Activated naive CD4-positive, alpha-beta T cell treated with anti-CD3 and anti-CD28 coated beads, Interleukin-2, amount 10 ng/mL, durations not matched to agents 7 days and 5 days (primary cell): ENCODE data around the gene NUDCD3.
A peak's percentile ranks its signal among the peaks of the same experiment; 100 is the strongest.

ENCODE experiments used
- CTCF ChIA-PET: fragments of 350-600 bp; sonication (Branson Sonifier 250); formaldehyde crosslinking; loops from one replicate; lab custom pipeline; 2021; ENCODE audit warnings: antibody characterized with exemption; lab: Charles Lee
- DNase-seq: peaks from one replicate; pipeline ENCODE4 v3.0.0-alpha.2; 2020
- H3K27ac Mint-ChIP-seq: one replicate; pipeline ENCODE4 v1.8.0; 2021; ENCODE audit warnings: mild to moderate bottlenecking, moderate library complexity, mixed read lengths
- H3K27me3 Mint-ChIP-seq: one replicate; pipeline ENCODE4 v1.8.0; 2021; ENCODE audit warnings: mild to moderate bottlenecking, mixed read lengths
- H3K36me3 Mint-ChIP-seq: one replicate; pipeline ENCODE4 v1.8.0; 2021; ENCODE audit warnings: mixed read lengths
- H3K4me1 Mint-ChIP-seq: one replicate; pipeline ENCODE4 v1.8.0; 2021; ENCODE audit warnings: mixed read lengths
- H3K4me3 Mint-ChIP-seq: one replicate; pipeline ENCODE4 v1.8.0; 2021; ENCODE audit warnings: mild to moderate bottlenecking, moderate library complexity, mixed read lengths
- H3K9me3 Mint-ChIP-seq: one replicate; pipeline ENCODE4 v1.8.0; 2021; ENCODE audit warnings: mixed read lengths

NUDCD3 gene

DNA sequence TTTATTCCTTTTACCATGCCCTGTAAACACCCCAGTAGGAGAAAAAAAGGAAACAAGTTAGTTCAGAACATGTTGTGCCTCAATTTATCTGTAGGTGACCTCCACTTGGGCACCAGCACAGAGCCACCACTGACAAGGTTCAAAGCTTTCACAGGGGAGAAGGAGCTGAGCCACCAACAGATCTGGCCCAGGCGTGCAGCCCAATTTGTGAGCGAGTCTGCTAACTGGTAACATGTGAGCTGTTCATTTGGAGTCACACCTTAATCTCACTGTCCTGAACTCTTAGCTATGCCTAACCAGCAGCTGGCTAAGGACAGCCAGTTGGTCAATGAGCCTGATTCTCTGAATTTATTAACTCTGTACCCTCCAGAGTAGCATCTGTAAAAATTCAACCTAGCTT, 86.7 kb downstream of the NUDCD3 start:
- H3K27me3 Mint-ChIP-seq = no peaks in the 10 kb centered on the region
- no peak overlapping the region for H3K27ac Mint-ChIP-seq
- DNase-seq = no peak
- H3K4me3 Mint-ChIP-seq = no peak overlapping the region
- H3K4me1 Mint-ChIP-seq = no peaks in the 10 kb centered on the region
- no peaks in the 10 kb centered on the region for H3K9me3 Mint-ChIP-seq
- H3K36me3 Mint-ChIP-seq = peaks cover 26% of the 10 kb centered on the region
- CTCF ChIA-PET = interaction anchor here (0.6 to 1.5 kb wide), 3 partner anchors 71 to 269 kb away, joined by 3 read pairs; no protein-coding TSS in a partner anchor

DNA sequence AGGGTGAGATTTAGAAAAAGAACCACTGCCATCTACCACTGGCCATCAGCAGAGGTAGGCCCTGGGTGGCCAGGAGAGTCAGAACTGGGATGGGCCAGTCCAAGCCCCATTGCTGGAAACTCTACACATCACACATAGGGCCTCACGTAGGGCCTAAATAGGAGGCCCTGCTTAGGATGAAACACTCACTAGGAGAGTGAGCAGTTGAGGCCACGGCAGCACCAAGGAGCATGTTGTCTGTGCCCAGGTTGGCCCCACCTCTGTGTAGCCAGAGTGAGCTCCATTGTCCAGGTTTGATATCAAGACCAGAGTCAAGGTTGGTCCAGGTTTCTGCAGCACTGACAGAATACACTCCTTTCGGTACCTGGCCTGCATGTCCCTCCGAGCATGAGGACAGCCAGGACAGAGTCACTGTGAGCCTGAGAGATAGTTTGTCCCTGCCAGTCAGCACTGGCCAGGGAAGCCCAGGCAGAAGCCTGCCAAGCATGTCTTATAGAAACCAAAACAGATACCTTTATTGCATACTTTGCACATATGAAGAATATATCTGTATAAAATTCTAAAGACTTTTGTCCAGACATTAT, 87.2 kb downstream of the NUDCD3 start:
- Mint-ChIP-seq H3K27ac (no peak overlapping the region), H3K4me1 (no peaks in the 10 kb centered on the region), H3K9me3 (no peaks in the 10 kb centered on the region), H3K4me3 (no peak overlapping the region), H3K27me3 (no peaks in the 10 kb centered on the region), H3K36me3 (peaks cover 30% of the 10 kb centered on the region)
- DNase-seq = no peak
- CTCF ChIA-PET = interaction anchor here (1.3 kb wide), 1 partner anchor 162 kb away, joined by 3 read pairs; no protein-coding TSS in a partner anchor

DNA sequence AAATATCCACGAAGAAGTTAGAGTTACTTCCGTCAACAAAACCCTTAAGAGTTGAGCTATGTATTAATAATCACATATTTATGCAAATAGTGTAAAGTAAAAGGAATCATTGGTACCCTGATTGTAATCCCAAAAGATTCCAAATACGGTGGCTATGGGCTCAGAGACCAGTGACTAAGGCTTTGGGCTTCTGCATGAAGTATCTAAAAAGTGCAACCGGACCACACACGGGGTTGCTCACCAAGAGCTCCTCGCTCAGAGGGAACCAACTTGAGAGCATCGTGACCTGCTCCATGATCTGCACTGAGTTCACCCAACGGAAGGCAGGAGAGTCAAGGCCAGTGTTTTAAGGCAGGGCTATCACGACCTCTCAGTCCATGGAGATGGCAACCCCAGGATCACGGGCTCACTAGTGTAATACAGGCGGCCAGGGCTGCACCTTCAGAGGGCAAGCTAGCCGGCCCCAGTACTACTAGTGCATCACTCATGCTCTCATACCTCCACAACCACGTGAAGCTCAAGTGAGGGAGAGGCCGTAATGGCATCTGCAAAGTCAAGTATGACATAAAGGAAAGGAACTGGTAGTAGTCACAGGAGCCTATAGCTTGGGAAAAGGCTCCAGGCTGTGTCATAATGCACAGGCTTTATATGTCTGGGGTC, 87.9 kb downstream of the NUDCD3 start:
- CTCF ChIA-PET = interaction anchor here (0.5 kb wide), 1 partner anchor 75 kb away, joined by 3 read pairs; no protein-coding TSS in a partner anchor
- no peak for DNase-seq
- H3K9me3 Mint-ChIP-seq = no peaks in the 10 kb centered on the region
- H3K27me3 Mint-ChIP-seq = no peaks in the 10 kb centered on the region
- H3K4me1 Mint-ChIP-seq = no peaks in the 10 kb centered on the region
- no peak overlapping the region for H3K4me3 Mint-ChIP-seq
- no peak overlapping the region for H3K27ac Mint-ChIP-seq
- peaks cover 34% of the 10 kb centered on the region for H3K36me3 Mint-ChIP-seq

DNA sequence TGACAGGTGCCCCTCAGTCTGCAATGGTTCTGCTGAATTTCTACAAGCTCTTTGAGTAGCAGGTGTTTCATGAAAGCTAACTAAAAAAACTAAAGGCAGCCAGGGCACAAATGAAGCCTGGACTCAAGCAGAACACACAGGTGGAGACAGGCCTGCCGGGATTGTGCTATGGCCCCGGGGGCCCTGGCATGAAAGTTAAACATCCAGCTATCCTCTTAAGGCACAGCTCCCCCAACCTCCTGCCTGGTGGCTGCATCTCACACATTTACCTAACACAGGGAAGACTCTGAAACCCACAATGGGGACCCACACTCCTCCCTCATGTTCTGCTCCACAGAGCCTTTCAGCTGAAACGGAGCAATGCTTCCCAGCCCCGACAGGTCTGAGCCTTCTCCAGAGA, 88.8 kb downstream of the NUDCD3 start:
- no peaks in the 10 kb centered on the region for H3K4me1 Mint-ChIP-seq
- H3K36me3 Mint-ChIP-seq = peaks cover 34% of the 10 kb centered on the region
- no peak for DNase-seq
- H3K27me3 Mint-ChIP-seq = no peaks in the 10 kb centered on the region
- no peak overlapping the region for H3K4me3 Mint-ChIP-seq
- no peak overlapping the region for H3K27ac Mint-ChIP-seq
- no peaks in the 10 kb centered on the region for H3K9me3 Mint-ChIP-seq
- CTCF ChIA-PET = no interaction called here

DNA sequence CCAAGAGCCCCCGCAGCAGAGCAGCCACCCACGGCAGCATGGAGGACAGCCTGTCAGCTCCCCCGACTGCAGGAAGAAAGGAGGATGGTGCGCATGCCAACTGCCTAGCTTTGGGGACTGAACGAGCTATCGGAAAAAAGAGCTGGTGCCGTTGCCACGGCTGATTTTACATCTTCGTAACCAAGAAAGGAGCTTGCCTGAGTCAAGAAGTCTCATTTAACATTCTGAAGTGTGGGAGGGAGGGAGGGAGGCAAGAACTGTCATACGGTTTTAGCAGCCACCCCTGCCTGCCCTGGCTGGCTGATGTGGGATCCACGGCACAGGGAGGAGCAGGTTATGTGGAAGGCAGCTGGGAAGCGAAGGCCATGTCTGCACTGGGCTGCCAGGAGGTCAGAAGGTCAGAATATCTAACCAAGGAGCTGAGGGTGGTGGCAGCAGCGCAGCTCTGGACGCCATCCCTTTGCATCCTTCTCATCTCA, 90.4 kb downstream of the NUDCD3 start:
- no peaks in the 10 kb centered on the region for H3K9me3 Mint-ChIP-seq
- no peak overlapping the region for H3K4me3 Mint-ChIP-seq
- H3K36me3 Mint-ChIP-seq = peaks cover 38% of the 10 kb centered on the region
- peak overlapping the region; percentile 28 for H3K27ac Mint-ChIP-seq
- CTCF ChIA-PET = no interaction called here
- H3K27me3 Mint-ChIP-seq = no peaks in the 10 kb centered on the region
- H3K4me1 Mint-ChIP-seq = no peaks in the 10 kb centered on the region
- DNase-seq = no peak

DNA sequence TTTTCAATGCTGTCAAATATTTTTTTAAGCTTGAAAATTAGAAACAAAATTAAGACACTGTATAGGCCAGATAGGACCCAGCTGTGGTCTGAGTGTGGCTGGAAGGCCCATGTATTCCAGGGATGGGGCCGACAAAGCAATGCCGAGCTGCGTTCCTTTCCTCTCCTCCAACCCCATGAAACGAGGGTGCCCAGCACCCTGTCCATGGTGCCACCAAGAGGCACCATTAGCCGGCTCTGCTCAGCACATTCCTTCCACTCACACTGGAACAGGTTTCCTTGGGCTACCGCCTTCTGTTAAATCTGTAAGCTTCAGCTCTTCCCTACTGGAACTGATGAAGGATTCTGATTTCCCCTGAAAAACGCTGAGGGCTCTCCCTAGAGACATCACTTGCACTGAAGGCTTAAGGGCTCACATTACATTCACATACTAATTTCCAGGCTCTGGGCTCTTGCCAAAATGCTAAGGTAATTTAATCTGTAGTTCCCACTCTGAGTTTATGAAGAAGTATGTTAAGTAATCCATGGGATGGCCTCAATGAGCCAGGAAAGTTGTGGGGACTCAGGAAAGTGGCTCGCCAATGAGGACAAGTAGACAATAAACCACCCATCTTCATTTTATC, 91.4 kb downstream of the NUDCD3 start:
- H3K4me1 Mint-ChIP-seq = no peaks in the 10 kb centered on the region
- H3K27me3 Mint-ChIP-seq = no peaks in the 10 kb centered on the region
- H3K4me3 Mint-ChIP-seq = no peak overlapping the region
- H3K27ac Mint-ChIP-seq = peak overlapping the region; percentile 28
- H3K36me3 Mint-ChIP-seq = peaks cover 33% of the 10 kb centered on the region
- CTCF ChIA-PET = no interaction called here
- DNase-seq = no peak
- H3K9me3 Mint-ChIP-seq = no peaks in the 10 kb centered on the region

DNA sequence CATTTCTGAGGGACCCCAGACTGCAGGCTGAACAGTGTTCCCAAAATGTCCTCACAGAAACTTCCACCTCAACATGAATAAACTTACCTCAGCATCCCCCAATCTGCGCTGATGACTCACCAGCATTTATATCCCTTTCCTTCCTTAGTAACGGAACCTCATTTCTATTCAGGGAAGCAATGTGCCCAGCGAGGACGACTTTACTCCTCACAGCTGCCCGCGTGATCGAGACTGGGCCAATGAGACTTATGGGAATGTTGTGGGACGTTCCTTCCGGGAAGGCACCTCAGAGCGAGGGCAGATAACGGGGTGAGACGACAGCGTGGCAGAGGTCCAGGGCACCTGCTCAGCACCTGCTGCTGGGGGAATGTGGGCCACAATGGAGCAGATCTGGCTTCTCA, 91.9 kb downstream of the NUDCD3 start:
- DNase-seq = no peak
- no peak overlapping the region for H3K27ac Mint-ChIP-seq
- CTCF ChIA-PET = no interaction called here
- H3K36me3 Mint-ChIP-seq = peaks cover 31% of the 10 kb centered on the region
- no peaks in the 10 kb centered on the region for H3K27me3 Mint-ChIP-seq
- no peaks in the 10 kb centered on the region for H3K9me3 Mint-ChIP-seq
- H3K4me3 Mint-ChIP-seq = no peak overlapping the region
- no peaks in the 10 kb centered on the region for H3K4me1 Mint-ChIP-seq

DNA sequence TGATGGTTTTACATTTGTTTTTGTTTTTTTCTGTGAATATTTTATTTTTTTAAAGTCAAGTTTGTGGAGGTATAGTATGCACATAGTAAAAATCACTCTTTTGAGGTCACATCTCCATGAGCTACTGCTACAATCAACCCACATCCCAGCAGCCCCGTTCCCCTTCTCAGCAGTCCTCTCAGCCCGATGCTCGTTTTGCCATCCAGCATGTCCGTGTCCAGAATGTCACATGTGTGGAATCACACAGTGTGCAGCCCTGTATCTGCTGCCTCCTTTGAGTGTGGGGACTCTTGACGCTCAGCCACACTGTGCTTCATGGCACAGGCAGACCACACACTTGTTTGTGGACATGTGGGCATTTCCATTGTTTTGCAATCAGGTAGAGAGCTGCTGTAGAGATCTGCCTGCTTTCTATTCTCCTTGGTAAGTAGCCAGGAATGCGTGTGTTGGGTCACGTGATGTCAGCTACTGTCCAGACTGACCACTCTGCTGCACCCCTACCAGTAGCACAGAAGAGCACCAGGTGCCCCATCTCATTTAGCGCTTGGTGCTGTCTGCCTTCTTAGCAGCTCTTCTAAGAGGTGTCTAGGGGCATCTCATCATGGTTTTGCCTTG, 93.4 kb downstream of the NUDCD3 start:
- Mint-ChIP-seq H3K36me3 (peaks cover 19% of the 10 kb centered on the region), H3K27me3 (no peaks in the 10 kb centered on the region)

DNA sequence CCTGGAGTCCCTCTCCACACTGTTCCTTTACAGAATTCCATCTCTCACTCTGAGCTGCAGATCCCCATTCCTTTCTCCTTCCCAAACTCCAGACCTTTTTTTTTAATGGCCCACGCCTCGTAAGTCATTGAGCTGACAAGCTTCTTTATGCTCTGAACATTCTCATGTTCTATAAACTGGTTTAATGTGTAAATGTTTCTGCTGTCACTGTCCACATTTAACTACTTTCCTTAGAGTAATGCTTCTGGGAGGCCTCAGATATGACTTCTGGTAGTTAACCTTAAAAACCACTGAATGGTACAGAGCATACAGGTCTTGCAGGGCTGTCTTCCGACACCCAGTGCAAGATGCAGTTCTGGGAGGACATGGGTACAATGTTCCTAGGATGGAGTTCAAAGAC, 94.0 kb downstream of the NUDCD3 start:
- no peak for DNase-seq
- H3K9me3 Mint-ChIP-seq = no peaks in the 10 kb centered on the region
- no peak overlapping the region for H3K27ac Mint-ChIP-seq
- H3K4me3 Mint-ChIP-seq = no peak overlapping the region
- no peaks in the 10 kb centered on the region for H3K4me1 Mint-ChIP-seq
- peaks cover 16% of the 10 kb centered on the region for H3K36me3 Mint-ChIP-seq
- CTCF ChIA-PET = no interaction called here
- H3K27me3 Mint-ChIP-seq = no peaks in the 10 kb centered on the region

More for the DNA sequence above, 93.4 kb downstream of the NUDCD3 start:
- CTCF ChIA-PET = no interaction called here
- DNase-seq = no peak
- H3K27ac Mint-ChIP-seq = no peak overlapping the region
- no peaks in the 10 kb centered on the region for H3K9me3 Mint-ChIP-seq
- H3K4me1 Mint-ChIP-seq = no peaks in the 10 kb centered on the region
- H3K4me3 Mint-ChIP-seq = no peak overlapping the region

DNA sequence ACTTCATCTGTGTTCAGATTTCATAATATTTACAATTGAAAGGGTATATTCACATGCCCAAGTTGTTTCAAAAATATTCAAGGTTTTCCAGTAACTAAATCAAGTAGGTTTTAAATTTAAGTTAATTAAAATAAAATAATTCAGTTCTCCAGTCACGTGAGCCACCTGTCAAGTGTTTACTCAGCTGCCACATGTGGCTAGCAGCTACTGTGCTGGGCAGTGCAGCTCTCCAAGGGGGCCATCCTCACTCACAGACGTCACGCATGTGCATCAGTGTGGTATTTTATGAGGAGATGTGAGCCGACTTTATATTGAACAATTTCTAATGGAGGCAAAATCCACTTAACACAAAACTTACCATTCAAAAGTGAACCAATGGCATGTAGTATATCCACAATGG, 95.4 kb downstream of the NUDCD3 start:
- CTCF ChIA-PET = no interaction called here
- Mint-ChIP-seq H3K36me3 (peaks cover 26% of the 10 kb centered on the region), H3K9me3 (no peaks in the 10 kb centered on the region), H3K4me3 (no peak overlapping the region), H3K27ac (no peak overlapping the region), H3K27me3 (no peaks in the 10 kb centered on the region), H3K4me1 (no peaks in the 10 kb centered on the region)
- DNase-seq = no peak

DNA sequence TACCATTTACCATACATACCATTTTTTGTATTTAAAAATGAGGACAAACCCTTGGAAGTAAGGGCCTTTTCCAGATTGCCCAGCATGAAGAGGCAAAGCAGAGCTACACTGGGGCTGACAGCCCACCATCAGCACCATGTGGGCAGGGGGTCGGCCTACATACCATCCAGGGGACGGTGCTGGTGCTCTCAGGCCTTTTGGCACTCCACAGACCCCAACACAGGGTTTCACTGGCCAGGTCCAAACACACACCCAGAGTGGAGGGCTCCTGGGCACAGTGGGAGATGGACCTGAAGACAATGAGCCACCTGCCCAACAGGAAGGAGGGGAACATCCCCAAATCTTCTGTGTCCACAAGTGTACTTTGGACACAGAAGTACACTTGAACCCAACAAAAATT, 95.8 kb downstream of the NUDCD3 start:
- no peaks in the 10 kb centered on the region for H3K9me3 Mint-ChIP-seq
- DNase-seq = no peak
- H3K36me3 Mint-ChIP-seq = peaks cover 26% of the 10 kb centered on the region
- H3K4me3 Mint-ChIP-seq = no peak overlapping the region
- no peaks in the 10 kb centered on the region for H3K4me1 Mint-ChIP-seq
- H3K27me3 Mint-ChIP-seq = no peaks in the 10 kb centered on the region
- no peak overlapping the region for H3K27ac Mint-ChIP-seq
- CTCF ChIA-PET = no interaction called here

DNA sequence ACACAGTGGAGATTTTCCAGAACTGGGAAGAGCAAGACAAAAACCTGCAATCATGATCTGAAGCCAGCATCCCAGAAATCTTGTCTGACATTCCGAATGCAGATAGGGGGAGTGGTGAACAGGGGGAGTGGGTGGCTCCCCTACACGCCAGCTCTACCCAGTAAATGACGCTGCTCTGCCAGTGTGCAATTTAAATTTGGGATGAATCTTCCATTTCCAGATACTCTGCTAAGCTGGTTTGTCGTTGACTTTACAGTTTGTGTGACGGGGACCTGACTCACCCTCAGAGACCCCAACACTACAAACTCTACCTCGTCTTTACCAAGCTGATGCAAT, 96.4 kb downstream of the NUDCD3 start:
- Mint-ChIP-seq H3K27me3 (no peaks in the 10 kb centered on the region), H3K36me3 (peaks cover 26% of the 10 kb centered on the region)
- DNase-seq = no peak

DNA sequence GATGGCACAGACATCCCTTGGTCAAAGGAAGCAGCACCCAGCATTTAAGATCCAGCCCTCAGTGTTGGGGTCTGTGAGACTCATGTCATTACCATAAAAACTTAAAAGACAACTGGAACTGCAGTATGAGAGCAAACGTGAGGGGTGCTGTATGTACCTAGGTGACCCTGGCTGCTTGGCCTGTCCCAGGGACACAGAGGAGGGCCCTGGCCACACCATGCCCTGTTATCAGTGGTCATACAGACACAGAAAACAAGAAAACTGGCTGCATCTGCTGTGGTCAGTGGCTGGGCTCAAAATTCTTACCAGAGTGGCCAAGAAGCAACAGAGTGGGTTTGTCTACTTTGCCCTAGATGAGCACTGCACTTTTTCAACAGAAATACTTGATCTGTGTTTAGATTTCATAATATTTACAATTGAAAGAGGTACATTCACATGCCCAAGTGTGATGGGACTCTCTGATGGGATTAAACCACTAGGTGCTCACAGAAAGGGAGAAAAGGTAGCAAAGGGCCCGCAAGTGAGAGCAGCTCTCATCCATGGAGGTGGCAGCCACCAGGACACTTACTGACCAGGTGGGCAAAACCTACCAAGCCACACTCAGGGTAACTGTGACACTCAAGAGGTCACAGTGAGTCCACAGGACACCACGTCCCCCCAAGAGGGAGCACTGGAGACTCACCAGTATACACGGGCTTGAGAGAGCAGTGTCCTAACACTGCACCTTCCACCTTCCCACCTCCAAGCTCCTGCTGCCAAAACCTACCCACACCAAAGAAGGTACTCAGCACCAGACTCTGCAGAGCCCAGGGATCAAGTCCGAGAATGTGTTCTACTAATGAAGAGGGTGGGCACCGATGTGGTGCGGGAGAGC, 97.0 kb downstream of the NUDCD3 start:
- DNase-seq = no peak
- H3K4me1 Mint-ChIP-seq = no peaks in the 10 kb centered on the region
- H3K36me3 Mint-ChIP-seq = peaks cover 24% of the 10 kb centered on the region
- H3K27ac Mint-ChIP-seq = no peak overlapping the region
- no peaks in the 10 kb centered on the region for H3K27me3 Mint-ChIP-seq
- H3K9me3 Mint-ChIP-seq = no peaks in the 10 kb centered on the region
- CTCF ChIA-PET = no interaction called here
- no peak overlapping the region for H3K4me3 Mint-ChIP-seq

More for the DNA sequence above, 96.4 kb downstream of the NUDCD3 start:
- Mint-ChIP-seq H3K4me3 (no peak overlapping the region), H3K9me3 (no peaks in the 10 kb centered on the region), H3K4me1 (no peaks in the 10 kb centered on the region), H3K27ac (no peak overlapping the region)
- CTCF ChIA-PET = no interaction called here

DNA sequence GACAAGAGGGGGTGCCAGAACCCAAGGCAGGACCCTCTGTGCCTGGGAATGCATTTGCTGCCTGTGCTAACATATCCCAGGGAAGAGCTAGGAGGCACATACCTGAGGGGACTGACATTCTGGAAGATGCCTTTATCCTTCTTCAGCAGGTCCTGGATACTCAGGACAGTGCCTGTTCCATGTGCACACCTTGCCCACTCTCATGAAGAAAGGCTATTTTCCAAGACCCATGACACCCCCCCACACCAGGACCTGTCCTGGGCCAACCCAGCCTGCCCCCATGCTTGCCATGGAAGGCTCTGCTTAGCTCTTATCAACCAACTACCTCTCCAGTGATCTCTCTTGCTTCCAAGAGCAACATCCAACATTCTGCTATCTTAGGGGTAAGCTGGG, 97.8 kb downstream of the NUDCD3 start:
- Mint-ChIP-seq H3K4me1 (no peaks in the 10 kb centered on the region), H3K9me3 (no peaks in the 10 kb centered on the region), H3K36me3 (peaks cover 18% of the 10 kb centered on the region), H3K4me3 (no peak overlapping the region), H3K27ac (no peak overlapping the region), H3K27me3 (no peaks in the 10 kb centered on the region)
- CTCF ChIA-PET = no interaction called here
- DNase-seq = no peak
